GM23248 (cell line): ENCODE measurements around the gene AICDA. TPM values are rescaled to one million over a fixed set of nuclear protein-coding genes. Genes with fewer than 3 reads are reported as not detected.

Experiments
- DNase-seq: peaks from one replicate; pipeline ENCODE4 v3.0.0-alpha.2; 2015
- H2AFZ ChIP-seq: fragments of 200-600 bp; sonication (generic); 2 replicates; pipeline ENCODE4 v1.6.1; 2016; ENCODE audit warnings: antibody characterized with exemption
- H3F3A ChIP-seq: fragments of 200-600 bp; sonication (generic); 2 replicates; pipeline ENCODE4 v1.6.1; 2016; ENCODE audit warnings: mild to moderate bottlenecking, antibody characterized with exemption, mixed run types; ENCODE audit not compliant: insufficient read depth
- H3K27ac ChIP-seq: fragments of 200-600 bp; sonication (generic); 2 replicates; pipeline ENCODE4 v1.5.1; 2016; ENCODE audit warnings: mild to moderate bottlenecking
- H3K27me3 ChIP-seq: fragments of 200-600 bp; sonication (generic); replicated peaks from 2 replicates; pipeline ENCODE4 v1.6.1; 2016; ENCODE audit warnings: mild to moderate bottlenecking; ENCODE audit not compliant: insufficient read depth
- H3K36me3 ChIP-seq: fragments of 200-600 bp; sonication (generic); 2 replicates; pipeline ENCODE4 v1.6.1; 2016; ENCODE audit warnings: low read depth, mild to moderate bottlenecking
- H3K4me1 ChIP-seq: fragments of 200-600 bp; sonication (generic); 2 replicates; pipeline ENCODE4 v1.6.1; 2016; ENCODE audit warnings: mild to moderate bottlenecking; ENCODE audit not compliant: insufficient read depth
- H3K4me2 ChIP-seq: fragments of 200-600 bp; sonication (generic); one replicate; pipeline ENCODE4 v1.6.1; 2016; ENCODE audit warnings: mild to moderate bottlenecking; ENCODE audit not compliant: unreplicated experiment
- H3K4me3 ChIP-seq: fragments of 200-600 bp; sonication (generic); 2 replicates; pipeline ENCODE4 v1.5.1; 2016; ENCODE audit warnings: mild to moderate bottlenecking
- H3K79me2 ChIP-seq: fragments of 200-600 bp; sonication (generic); 2 replicates; pipeline ENCODE4 v1.6.1; 2016; ENCODE audit warnings: mild to moderate bottlenecking; ENCODE audit not compliant: insufficient read depth
- H3K9ac ChIP-seq: fragments of 200-600 bp; sonication (generic); 2 replicates; pipeline ENCODE4 v1.6.1; 2016; ENCODE audit warnings: mild to moderate bottlenecking
- H3K9me2 ChIP-seq: fragments of 200-600 bp; sonication (generic); 2 replicates; pipeline ENCODE4 v1.6.1; 2016; ENCODE audit warnings: mixed run types, mild to moderate bottlenecking, moderate library complexity; ENCODE audit not compliant: insufficient read depth
- H3K9me3 ChIP-seq: fragments of 200-600 bp; sonication (generic); one replicate; pipeline ENCODE4 v1.6.1; 2017; ENCODE audit warnings: low read depth
- H4K20me1 ChIP-seq: fragments of 200-600 bp; sonication (generic); 2 replicates; pipeline ENCODE4 v1.6.0; 2016; ENCODE audit not compliant: insufficient read depth
- EZH2 ChIP-seq: fragments of 200-600 bp; sonication (generic); IDR thresholded peaks from 2 replicates; pipeline ENCODE4 v1.6.1; 2018; ENCODE audit warnings: antibody characterized with exemption, mild to moderate bottlenecking; ENCODE audit not compliant: insufficient read depth, poor library complexity, severe bottlenecking
- EZH2phosphoT487 ChIP-seq: fragments of 200-600 bp; sonication (generic); IDR thresholded peaks from 2 replicates; pipeline ENCODE4 v1.6.1; 2018; ENCODE audit warnings: antibody characterized with exemption, moderate library complexity, mild to moderate bottlenecking, low read depth; ENCODE audit not compliant: insufficient read depth
- WGBS, 2 experiments: methylation state at CpG; one replicate each; pipeline ENCODE4 v1.1.6; 2015 to 2017; ENCODE audit warnings: low lambda C conversion rate in 2 of 2, low coverage in 1 of 2; ENCODE audit errors: missing lambda C conversion rate in 2 of 2; 5-methylcytosine and 5-hydroxymethylcytosine counted together
- in situ Hi-C: fragments of 300-500 bp; cut with MboI; formaldehyde crosslinking; loops from 2 replicates; pipeline ENCODE4 v1.15.0; 2020
- polyA plus RNA-seq: library from polyadenylated mRNA; unstranded; fragments of >200 nt; fragmentation: Nextera tagmentation; extraction: Ambion mirVana; gene quantifications from 2 replicates; pipeline ENCODE4 v1.2.1, GENCODE V29; 2016
- total RNA-seq: library from RNA; depleted of rRNA; stranded (reverse); fragments of >200 nt; shearing (Covaris generic); gene quantifications from 2 replicates; pipeline ENCODE4 v1.2.3, GENCODE V29; 2014

The AICDA gene
- total and polyA plus RNA-seq, 2 experiments from 2014 or later, result not detected

GRCh38 chr12:8562310-8562709, 50.3 kb downstream of the AICDA start:
- WGBS, 2 experiments, result 50 to 55% methylated on average over 6 of the region's 6 CpGs
- TF ChIP-seq EZH2phosphoT487, result no peak
- TF ChIP-seq EZH2, result no peak
- Histone ChIP-seq H3K4me2 (no peak overlapping the region), H3F3A (no peaks in the 10 kb centered on the region), H3K4me3 (no peak overlapping the region), H3K9ac (no peak overlapping the region), H4K20me1 (no peaks in the 10 kb centered on the region), H3K9me2 (no peaks in the 10 kb centered on the region), H3K9me3 (no peaks in the 10 kb centered on the region), H3K36me3 (no peaks in the 10 kb centered on the region), H3K27ac (no peak overlapping the region), H2AFZ (no peak overlapping the region), H3K79me2 (no peaks in the 10 kb centered on the region), H3K27me3 (no peaks in the 10 kb centered on the region), H3K4me1 (no peaks in the 10 kb centered on the region)
- DNase-seq, result no peak
- in situ Hi-C loops, result no loop called here

DNA sequence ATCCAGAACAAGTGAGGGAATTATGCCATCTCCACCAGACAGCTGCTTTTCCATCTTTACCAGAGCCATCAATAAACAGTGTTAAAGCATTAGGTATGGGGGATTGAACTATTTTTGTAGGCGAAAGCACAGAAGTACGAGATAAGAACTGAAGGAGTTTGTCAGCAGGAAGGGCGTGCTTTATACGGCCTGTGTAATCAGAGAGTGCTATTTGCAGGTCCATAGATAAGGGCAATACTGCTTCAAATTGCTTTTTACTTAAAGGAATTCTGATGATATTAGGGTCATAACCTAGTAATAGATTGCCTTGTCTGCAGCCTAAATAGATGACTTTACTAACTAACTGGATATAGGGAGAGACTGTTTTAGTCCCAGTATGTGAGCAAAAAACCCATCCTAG, 51.6 kb downstream of the AICDA start:
- no peaks in the 10 kb centered on the region for H3F3A ChIP-seq
- no peaks in the 10 kb centered on the region for H3K9me2 ChIP-seq
- TF ChIP-seq EZH2phosphoT487 (no peak), EZH2 (no peak)
- H3K4me3 ChIP-seq, result no peak overlapping the region
- no peak overlapping the region for H3K27ac ChIP-seq
- no peaks in the 10 kb centered on the region for H3K27me3 ChIP-seq
- in situ Hi-C loops, result no loop called here
- WGBS, 2 experiments, result 44 to 51% methylated on average over 4 of the region's 4 CpGs
- H4K20me1 ChIP-seq, result no peaks in the 10 kb centered on the region
- H3K79me2 ChIP-seq, result no peaks in the 10 kb centered on the region
- no peaks in the 10 kb centered on the region for H3K36me3 ChIP-seq
- no peak overlapping the region for H3K4me2 ChIP-seq
- H3K4me1 ChIP-seq, result no peaks in the 10 kb centered on the region
- no peak overlapping the region for H2AFZ ChIP-seq
- H3K9me3 ChIP-seq, result no peaks in the 10 kb centered on the region
- H3K9ac ChIP-seq, result no peak overlapping the region
- DNase-seq, result no peak

DNA sequence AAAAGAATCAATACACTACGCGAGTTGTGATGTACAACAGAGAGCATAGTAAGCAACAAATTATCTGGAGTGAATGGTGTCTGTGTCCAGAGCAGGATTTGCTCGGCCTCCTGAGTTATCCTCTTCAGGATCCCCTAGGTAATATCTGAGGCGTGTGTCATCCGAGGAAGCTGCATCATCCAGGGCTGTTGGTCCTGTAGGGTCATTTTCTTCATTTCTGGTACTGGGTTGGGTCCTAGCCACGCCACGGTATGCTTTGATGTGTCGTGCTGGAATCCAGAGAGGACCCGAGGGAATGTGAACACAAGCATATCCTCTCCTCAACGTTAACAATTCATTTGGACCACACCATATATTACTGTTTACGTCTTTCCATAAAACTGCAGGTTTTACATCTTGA, 53.0 kb downstream of the AICDA start:
- 45 to 48% methylated on average over 11 of the region's 11 CpGs for WGBS, 2 experiments
- H2AFZ ChIP-seq, result no peak overlapping the region
- no peak overlapping the region for H3K27ac ChIP-seq
- no peak for TF ChIP-seq EZH2
- no peak for TF ChIP-seq EZH2phosphoT487
- no peaks in the 10 kb centered on the region for H4K20me1 ChIP-seq
- H3K4me1 ChIP-seq, result no peaks in the 10 kb centered on the region
- no peak overlapping the region for H3K4me3 ChIP-seq
- H3K9me2 ChIP-seq, result no peaks in the 10 kb centered on the region
- no peaks in the 10 kb centered on the region for H3K9me3 ChIP-seq
- no peaks in the 10 kb centered on the region for H3K36me3 ChIP-seq
- H3K9ac ChIP-seq, result no peak overlapping the region
- H3F3A ChIP-seq, result no peaks in the 10 kb centered on the region
- no peaks in the 10 kb centered on the region for H3K79me2 ChIP-seq
- no peak for DNase-seq
- no peaks in the 10 kb centered on the region for H3K27me3 ChIP-seq
- in situ Hi-C loops, result no loop called here
- H3K4me2 ChIP-seq, result no peak overlapping the region

- in situ Hi-C loops, result no loop called here
- WGBS, 2 experiments, result 0 to 6% methylated on average over 2 of the region's 2 CpGs
- Histone ChIP-seq H3F3A (no peaks in the 10 kb centered on the region), H3K27ac (no peak overlapping the region), H2AFZ (no peak overlapping the region), H3K27me3 (no peaks in the 10 kb centered on the region), H3K36me3 (no peaks in the 10 kb centered on the region), H3K9me3 (no peaks in the 10 kb centered on the region), H3K9me2 (no peaks in the 10 kb centered on the region), H3K79me2 (no peaks in the 10 kb centered on the region), H4K20me1 (no peaks in the 10 kb centered on the region), H3K4me3 (no peak overlapping the region), H3K4me2 (no peak overlapping the region), H3K9ac (no peak overlapping the region), H3K4me1 (no peaks in the 10 kb centered on the region)
- no peak for DNase-seq
- TF ChIP-seq EZH2phosphoT487 (no peak), EZH2 (no peak)
Measured at GRCh38 chr12:8556531-8557097, 56.0 kb downstream of the AICDA start.
